OCI-M2 (cell line): ENCODE measurements around the gene MYB.
"Not testable (repeated sequence)": the region's sequence is repeated elsewhere in the genome, so short reads cannot be mapped to it uniquely, and the experiment has no call there.

Experiments
- DNase-seq: peaks from one replicate; lab custom pipeline; 2025; ENCODE audit not compliant: unreplicated experiment; lab: John Stamatoyannopoulos, UW

MYB gene

DNA sequence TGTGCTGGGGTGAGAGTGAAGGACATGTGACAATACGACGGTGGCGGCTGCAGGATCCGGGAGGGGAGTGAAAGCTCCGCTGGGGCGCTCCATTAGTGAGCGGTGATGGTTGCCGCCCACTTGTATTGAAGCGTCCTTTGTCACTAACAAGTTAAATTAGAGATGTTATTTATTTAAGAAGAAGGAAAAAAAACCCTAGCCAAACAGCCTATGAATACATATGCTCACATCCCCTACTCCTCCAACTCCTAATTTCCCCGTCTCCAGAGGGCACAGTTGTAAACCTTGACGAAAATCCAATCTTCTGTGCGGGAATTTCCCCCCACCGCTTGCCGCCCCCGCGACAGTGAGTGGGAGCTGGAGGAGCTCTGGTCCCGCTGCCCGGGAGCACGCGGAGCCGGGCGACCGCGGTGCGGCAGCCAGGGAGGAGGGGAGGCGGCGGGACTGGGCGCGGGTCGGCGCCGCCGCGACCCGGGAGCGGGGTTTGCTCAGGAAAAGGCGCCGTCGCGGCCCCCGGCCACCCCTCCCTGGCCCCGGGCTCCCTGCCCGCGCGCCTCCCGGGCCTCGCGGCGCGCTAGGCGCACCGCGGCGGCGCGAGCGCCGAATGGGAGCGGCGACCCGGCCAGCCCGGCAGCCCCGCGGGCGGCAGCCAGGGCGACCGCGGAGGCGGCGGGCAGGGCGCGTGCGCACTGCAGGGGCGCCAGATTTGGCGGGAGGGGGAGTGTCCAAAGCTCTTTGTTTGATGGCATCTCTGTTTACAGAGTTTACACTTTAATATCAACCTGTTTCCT, at the start of gene MYB:
TSS of gene MYB (plus strand) at position 767 of the 791 bp plus-strand sequence. CDS start 206 bp downstream, outside the sequence.
- peak; percentile 79 for DNase-seq

GRCh38 chr6:135132776-135133175, 48.3 kb upstream of the MYB start:
- DNase-seq: no peak

DNA sequence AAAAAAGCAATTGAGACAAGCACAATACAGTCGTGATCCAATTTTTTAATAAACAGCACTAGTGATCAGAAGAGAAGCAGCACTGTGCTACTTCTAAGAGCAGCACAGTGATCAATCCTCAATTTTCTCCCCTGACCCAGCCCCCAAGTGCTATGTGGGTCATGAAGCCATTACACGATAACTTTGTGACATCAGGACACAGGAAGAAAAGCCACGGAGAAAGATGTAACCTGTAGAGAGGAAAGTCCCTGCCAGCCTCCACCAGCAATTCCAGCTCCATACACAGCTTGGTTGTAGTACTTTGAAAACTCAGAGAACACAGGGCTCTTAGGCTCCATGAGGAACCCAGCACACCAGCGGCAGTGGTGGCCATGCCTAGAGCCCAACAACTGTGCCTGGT, 45.3 kb upstream of the MYB start:
- no peak for DNase-seq

DNA sequence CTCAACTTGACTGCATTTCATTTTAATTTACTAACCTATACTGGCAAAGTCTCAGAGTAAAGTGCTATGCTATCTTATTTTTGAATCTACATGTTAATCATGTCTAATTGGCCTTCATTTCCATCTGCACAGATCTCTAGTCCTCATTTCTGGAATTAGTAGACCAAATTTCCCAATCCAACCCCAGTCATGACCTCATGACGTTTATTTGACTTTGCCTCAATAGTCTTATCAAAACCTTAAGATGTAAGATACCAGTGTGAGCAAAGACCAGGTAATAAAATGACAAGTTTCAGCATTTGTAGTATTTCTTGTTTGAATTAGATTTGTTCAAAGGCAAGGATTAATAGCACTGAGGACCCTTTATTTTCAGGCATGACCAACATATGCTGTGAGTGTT, 43.3 kb upstream of the MYB start:
- DNase-seq: no peak

DNA sequence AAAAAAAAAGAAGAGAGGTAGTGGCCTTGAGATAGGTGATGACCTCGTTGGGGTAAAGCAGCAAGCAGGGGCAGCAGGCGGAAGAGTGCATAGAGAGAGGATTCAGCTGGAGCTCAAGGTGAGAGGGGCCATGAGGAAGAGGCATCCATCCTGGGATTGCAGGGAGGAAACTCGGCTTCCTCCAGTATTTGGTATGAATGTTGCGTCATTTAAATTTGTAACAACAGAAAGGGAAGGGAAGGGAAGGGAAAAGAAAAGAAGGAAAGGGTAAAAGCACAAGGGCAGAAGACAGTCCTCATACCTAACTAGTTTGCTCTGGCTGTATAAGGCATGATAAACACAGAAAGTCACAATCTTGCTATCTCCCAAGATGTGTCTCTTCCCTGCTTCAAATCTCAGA, 39.9 kb upstream of the MYB start:
- DNase-seq: no peak

GRCh38 chr6:135141728-135142127, 39.4 kb upstream of the MYB start:
- no peak for DNase-seq

- not testable (repeated sequence) for DNase-seq
These were observed 38.9 kb upstream of the MYB start for GRCh38 chr6:135142232-135142631.

DNA sequence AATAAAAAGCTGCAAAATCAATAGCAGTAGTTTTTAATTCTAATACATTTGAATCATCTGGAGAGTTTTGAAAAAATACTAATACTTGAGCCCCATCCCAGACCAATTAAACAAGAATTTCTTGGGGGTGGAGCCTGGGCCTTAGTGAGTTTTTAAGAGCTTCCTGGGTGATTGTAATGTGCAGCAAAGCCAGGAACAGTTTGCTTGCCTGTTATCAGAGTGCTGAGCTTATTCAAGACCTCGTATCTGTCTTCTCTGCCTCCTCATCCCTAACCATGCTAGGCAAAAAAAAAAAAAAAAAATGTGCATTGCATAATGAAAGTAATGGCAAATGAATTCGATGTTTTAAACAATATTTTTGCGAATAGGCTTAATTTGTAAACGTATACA, 36.4 kb upstream of the MYB start:
- no peak for DNase-seq

DNA sequence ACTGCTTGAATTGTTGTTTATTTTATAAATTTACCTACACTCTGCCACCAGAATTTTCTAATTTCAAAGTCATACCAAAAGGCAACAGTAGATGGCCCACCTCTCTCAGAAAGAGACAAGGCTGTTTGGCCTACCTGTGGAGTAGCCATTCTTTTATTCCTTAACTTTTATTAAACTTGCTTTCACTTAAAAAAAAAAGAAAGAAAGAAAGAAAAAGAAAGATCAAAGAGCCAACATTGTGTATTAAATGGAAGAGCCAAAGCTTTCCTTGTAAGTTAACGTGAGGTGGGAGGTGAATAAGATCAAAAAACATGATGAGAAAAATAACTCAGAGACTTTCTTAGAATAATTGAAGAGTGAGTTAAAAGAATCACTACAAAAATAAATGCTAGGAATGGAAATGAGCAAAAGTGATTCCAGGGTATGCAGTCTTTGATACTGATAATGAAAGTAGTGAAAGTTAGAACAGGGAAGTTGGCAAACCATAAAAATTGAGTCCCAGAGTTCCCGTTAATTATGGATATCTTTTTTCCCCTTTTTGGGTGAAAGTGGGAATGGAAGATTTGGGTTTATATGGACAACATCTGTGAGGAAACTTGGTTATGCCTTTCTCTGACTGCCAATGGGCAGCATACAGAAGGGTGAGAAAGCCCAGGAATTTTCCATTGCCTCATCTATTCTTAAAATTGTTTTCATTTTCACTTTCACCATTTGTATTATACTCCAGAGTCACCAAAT, 35.9 kb upstream of the MYB start:
- no peak for DNase-seq

GRCh38 chr6:135146162-135146934, 34.8 kb upstream of the MYB start:
- DNase-seq: no peak

DNA sequence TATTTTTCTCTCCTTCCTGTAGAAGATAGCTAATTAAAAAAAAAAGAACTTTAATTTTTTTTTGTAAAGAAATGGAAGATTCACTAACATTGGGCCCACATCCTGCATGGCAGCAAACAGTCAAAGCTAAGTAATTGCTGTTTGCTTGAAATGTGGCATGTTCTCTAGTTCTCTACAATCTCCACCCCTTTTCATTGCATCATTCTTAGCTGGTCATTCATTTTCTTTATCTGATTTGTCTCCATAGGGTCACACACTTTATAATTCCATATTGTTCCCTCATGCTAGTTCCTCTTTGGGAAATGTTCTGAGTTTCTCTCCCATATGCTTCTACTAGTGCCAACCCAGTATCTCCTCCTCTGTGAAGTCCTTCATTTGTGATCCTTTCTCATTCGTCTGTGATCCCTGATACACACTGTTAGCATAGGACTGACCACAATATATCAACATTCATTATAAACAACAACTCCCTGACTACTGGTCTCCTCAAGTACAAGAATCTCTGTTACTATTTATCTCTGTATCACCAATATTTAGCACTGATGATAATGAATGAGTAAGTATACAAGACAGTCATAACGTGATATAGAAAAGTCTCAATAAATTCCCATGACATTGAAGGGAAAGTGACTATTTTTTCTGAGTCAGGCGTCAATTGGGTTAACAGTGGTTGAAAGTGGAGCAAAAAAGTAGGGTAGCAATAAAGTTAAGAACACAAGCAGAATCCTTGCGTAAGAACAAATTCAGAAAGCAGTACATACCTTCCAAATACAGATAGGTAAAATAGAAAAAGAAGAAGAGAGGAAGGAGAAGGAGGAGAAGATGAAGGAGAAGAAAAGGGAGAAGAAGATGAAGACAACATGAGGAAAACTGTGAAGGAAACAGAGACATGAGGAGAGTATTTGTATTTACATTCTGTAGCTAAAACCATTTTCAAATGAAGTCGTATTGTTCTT, 33.2 kb upstream of the MYB start:
- DNase-seq: no peak

DNA sequence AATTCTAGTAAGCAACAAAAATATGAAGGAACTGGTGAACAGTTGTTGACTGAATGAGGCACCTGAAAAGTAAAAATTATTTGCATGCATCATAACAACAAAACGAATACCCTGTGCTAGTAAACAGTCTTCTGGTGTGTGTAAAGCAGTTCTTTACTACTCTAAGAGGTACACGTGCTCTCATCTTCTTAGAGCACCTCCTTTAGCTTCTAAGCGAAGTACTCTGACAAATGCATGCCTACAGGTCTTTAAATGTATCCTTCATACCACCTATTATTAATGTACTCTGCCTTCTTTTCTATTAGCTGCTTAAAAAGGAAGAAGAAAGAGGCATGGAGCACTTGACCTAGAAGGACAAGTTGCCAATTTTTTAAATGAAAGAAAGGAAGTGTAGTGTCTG, 32.2 kb upstream of the MYB start:
- no peak for DNase-seq

- no peak for DNase-seq
These were observed 31.7 kb upstream of the MYB start for GRCh38 chr6:135149376-135149775.

DNA sequence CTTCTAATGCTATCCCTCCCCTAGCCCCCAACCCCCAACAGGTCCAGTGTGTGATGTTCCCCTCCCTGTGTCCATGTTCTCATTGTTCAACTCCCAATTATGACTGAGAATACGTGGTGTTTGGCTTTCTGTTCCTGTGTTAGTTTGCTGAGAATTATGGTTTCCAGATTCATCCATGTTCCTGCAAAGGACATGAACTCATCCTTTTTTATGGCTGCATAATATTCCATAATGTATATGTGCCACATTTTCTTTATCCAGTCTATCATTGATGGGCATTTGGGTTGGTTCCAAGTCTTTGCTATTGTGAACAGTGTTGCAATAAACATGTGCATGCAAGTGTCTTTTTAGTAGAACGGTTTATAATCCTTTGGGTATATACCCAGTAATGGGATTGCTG, 30.6 kb upstream of the MYB start:
- not testable (repeated sequence) for DNase-seq

DNA sequence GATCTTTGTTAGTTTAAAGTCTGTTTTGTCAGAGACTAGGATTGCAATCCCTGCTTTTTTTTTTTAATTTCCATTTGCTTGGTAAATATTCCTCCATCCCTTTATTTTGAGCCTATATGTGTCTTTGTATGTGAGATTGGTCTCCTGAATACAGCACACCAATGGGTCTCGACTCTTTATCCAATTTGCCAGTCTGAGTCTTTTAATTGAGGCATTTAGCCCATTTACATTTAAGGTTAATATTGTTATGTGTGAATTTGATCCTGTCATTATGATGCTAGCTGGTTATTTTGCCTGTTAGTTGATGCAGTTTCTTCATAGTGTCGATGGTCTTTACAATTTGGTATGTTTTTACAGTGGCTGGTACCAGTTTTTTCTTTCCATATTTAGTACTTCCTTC, 27.0 kb upstream of the MYB start:
- DNase-seq: not testable (repeated sequence)

DNA sequence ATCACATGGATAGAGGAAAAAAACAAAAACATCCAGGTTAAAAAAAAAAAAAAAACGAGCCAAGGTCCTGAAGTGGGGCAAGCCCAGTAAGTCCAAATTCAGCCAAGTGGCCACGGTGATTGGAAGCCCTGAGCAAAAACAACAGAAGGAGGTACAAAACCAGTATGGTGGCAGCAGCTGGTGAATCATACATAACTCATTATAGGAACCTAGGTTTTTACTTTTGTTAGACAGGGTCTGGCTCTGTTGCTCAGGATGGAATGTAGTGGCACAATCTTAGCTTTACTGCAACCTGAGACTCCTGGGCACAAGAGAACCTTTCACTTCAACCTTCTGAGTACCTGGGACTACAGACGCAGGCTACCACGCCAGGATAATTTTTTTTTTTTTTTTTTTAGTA, 22.7 kb upstream of the MYB start:
- DNase-seq: no peak

- no peak for DNase-seq
These were observed 21.6 kb upstream of the MYB start for GRCh38 chr6:135159531-135159930.

- no peak for DNase-seq
These were observed 19.4 kb upstream of the MYB start for GRCh38 chr6:135161411-135162395.

DNA sequence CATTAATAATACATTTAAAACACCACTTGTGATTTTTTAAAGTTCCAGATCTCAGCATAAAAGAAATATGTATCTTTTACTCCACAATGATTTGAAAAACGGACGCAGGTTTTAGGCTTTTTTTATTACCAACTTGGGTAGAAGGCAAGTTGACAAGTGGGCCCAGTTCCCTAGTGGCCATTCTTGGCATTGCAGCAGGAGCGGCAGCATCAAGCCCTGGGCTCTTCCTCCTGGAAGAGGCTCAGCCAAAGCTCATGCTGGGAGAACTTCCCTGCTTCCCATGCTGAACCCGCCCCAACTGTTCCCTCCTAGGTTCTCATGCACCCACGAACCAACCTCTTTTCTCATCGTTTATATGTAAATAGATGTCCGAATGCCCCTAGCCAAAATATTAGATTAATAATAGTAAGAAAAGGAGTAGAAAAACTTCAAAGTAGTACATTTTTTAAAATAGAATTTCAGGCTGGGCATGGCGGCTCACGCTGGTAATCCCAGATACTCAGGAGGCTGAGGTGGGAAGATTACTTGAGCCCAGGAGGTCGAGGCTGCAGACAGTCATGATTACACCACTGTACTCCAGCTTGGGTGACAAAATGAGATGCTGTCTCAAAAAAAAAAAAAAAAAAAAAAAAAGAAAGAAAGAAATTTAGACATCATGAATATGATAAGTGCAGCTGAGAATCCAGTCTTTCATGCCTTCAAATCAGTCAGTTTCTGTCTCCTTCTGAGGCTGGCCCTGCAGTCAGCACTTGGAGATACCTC, 18.2 kb upstream of the MYB start:
- no peak for DNase-seq
